K562 treated with DMSO at 1 percent for 48 hours (cell line): Measurements from ENCODE around the gene MIB2. TPM values are rescaled to one million over a fixed set of nuclear protein-coding genes. Genes with fewer than 3 reads are reported as not detected.

Experiments used
- total RNA-seq: library from RNA; unstranded; fragments of 300-600 nt; gene quantifications from 2 replicates; pipeline ENCODE4 v1.2.3, GENCODE V29; 2022; ENCODE audit warnings: low replicate concordance; ENCODE audit errors: extremely low read depth

MIB2 gene
- total RNA-seq, result not detected in 2 replicates

GRCh38 chr1:1615256-1616044 lies at the start of gene MIB2:
Gene MIB2 (plus strand): TSS chr1:1615500. CDS start chr1:1623453, 7,953 bp downstream.

GRCh38 chr1:1574721-1575537 lies 40.4 kb upstream of the MIB2 start, which contains the start of gene SSU72:
Gene SSU72 (minus strand): TSS chr1:1574863. CDS start chr1:1574557, 306 bp downstream.

GRCh38 chr1:1599935-1600860 lies 15.1 kb upstream of the MIB2 start, which contains the start of gene FNDC10:
Gene FNDC10 (minus strand): TSS chr1:1600135. CDS start chr1:1600015, 120 bp downstream.

GRCh38 chr1:1631782-1632420 lies 16.6 kb downstream of the MIB2 start, which contains the start of gene MMP23B:
Gene MMP23B (plus strand): TSS chr1:1632173. CDS start chr1:1632219, 46 bp downstream.

GRCh38 chr1:1658583-1659549 lies 43.6 kb downstream of the MIB2 start, which contains the start of gene CDK11B:
Gene CDK11B (minus strand): TSS chr1:1659004. CDS start chr1:1657485, 1,519 bp downstream.

Other genes with a start within 250 kb of the MIB2 start
- not detected in 2 replicates for gene AURKAIP1, start 240.3 kb upstream of the MIB2 start, total RNA-seq
- gene CCNL2, start 216.2 kb upstream of the MIB2 start, total RNA-seq, result not detected in 2 replicates
- not detected in 2 replicates for gene MRPL20, start 208.2 kb upstream of the MIB2 start, total RNA-seq
- gene ANKRD65, start 194.2 kb upstream of the MIB2 start, total RNA-seq, result not detected in 2 replicates
- not detected in 2 replicates for gene VWA1, start 179.8 kb upstream of the MIB2 start, total RNA-seq
- not detected in 2 replicates for gene ATAD3C, start 165.8 kb upstream of the MIB2 start, total RNA-seq
- not detected in 2 replicates for gene ATAD3B, start 143.7 kb upstream of the MIB2 start, total RNA-seq
- 223 TPM in 1 of 2 replicates, not detected in the other for gene ATAD3A, start 103.3 kb upstream of the MIB2 start, total RNA-seq
- gene TMEM240, start 74.9 kb upstream of the MIB2 start, total RNA-seq, result not detected in 2 replicates
- not detected in 2 replicates for gene SSU72, start 40.6 kb upstream of the MIB2 start, total RNA-seq
- gene FNDC10, start 15.4 kb upstream of the MIB2 start, total RNA-seq, result not detected in 2 replicates
- not detected in 2 replicates for gene MMP23B, start 16.7 kb downstream of the MIB2 start, total RNA-seq
- not detected in 2 replicates for gene CDK11B, start 43.5 kb downstream of the MIB2 start, total RNA-seq
- not detected in 2 replicates for gene SLC35E2B, start 77.3 kb downstream of the MIB2 start, total RNA-seq
- gene CDK11A, start 108.9 kb downstream of the MIB2 start, total RNA-seq, result not detected in 2 replicates
- not detected in 2 replicates for gene NADK, start 163.0 kb downstream of the MIB2 start, total RNA-seq